ENCODE results near the gene EIF4B. TPM values are rescaled to one million over a fixed set of nuclear protein-coding genes. Genes with fewer than 3 reads are reported as not detected.

The EIF4B gene
- total RNA-seq, 1 donor from 2014 or later: 629 TPM

DNA sequence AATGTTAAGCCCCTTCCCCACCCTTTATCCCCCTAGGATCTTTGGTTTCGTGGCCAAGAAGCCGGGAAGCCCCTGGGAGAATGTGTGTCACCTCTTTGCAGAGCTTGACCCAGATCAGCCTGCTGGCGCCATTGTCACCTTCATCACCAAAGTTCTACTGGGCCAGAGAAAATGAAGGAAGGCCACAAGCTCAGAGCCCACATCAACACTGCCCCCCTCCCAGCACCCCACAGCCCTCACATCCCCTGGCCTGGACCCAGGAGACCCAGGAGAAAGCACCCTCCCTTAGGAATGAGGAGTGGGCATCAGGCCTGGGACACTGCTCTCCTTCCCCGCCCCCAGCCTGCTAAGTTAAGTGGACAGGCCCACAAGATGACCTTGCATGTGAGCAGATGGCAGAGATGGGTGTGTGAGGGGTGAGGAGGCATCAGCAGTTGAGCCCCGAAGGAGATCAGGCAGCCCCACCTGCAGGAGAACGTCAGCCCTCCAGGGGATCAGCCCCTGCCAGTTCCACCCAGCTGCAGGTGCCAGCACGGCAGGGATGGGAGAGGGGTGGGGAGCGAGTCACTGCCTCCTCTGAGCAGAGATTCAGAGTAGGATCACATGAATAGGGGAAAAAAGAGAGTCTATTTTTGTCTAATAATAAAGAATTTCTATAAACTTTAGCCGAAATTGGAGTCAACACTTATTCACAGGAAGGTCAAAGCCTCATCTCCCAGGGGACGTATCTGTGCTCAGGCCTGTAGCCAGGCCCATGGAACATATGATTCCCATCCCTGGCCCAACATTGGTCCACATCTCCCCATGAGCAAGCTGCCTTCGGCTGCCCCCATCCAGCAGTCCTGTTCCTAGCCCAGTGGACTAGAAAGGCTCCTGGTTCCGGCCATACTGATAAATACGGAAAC, 57.7 kb downstream of the EIF4B start:
- no peaks in the 10 kb centered on the region for H3K9me3 Mint-ChIP-seq (ENCODE audit: unreplicated experiment)
- H3K27ac Mint-ChIP-seq (ENCODE audit: unreplicated experiment): peak overlapping the region; percentile 61
- TF ChIP-seq, protein P1, sequence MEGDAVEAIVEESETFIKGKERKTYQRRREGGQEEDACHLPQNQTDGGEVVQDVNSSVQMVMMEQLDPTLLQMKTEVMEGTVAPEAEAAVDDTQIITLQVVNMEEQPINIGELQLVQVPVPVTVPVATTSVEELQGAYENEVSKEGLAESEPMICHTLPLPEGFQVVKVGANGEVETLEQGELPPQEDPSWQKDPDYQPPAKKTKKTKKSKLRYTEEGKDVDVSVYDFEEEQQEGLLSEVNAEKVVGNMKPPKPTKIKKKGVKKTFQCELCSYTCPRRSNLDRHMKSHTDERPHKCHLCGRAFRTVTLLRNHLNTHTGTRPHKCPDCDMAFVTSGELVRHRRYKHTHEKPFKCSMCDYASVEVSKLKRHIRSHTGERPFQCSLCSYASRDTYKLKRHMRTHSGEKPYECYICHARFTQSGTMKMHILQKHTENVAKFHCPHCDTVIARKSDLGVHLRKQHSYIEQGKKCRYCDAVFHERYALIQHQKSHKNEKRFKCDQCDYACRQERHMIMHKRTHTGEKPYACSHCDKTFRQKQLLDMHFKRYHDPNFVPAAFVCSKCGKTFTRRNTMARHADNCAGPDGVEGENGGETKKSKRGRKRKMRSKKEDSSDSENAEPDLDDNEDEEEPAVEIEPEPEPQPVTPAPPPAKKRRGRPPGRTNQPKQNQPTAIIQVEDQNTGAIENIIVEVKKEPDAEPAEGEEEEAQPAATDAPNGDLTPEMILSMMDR (IDR thresholded peaks at IDR 0.05; ENCODE audit: unreplicated experiment): no peak
- H3K4me1 Mint-ChIP-seq (ENCODE audit: unreplicated experiment): peaks cover 33% of the 10 kb centered on the region
- peaks cover 14% of the 10 kb centered on the region for H3K36me3 Mint-ChIP-seq (ENCODE audit: low read depth, unreplicated experiment)
- peak overlapping the region; percentile 37 for H3K4me3 Mint-ChIP-seq (ENCODE audit: unreplicated experiment)
- peaks cover 22% of the 10 kb centered on the region for H3K27me3 Mint-ChIP-seq (ENCODE audit: unreplicated experiment)
- no peak for DNase-seq (ENCODE audit: low spot score)

DNA sequence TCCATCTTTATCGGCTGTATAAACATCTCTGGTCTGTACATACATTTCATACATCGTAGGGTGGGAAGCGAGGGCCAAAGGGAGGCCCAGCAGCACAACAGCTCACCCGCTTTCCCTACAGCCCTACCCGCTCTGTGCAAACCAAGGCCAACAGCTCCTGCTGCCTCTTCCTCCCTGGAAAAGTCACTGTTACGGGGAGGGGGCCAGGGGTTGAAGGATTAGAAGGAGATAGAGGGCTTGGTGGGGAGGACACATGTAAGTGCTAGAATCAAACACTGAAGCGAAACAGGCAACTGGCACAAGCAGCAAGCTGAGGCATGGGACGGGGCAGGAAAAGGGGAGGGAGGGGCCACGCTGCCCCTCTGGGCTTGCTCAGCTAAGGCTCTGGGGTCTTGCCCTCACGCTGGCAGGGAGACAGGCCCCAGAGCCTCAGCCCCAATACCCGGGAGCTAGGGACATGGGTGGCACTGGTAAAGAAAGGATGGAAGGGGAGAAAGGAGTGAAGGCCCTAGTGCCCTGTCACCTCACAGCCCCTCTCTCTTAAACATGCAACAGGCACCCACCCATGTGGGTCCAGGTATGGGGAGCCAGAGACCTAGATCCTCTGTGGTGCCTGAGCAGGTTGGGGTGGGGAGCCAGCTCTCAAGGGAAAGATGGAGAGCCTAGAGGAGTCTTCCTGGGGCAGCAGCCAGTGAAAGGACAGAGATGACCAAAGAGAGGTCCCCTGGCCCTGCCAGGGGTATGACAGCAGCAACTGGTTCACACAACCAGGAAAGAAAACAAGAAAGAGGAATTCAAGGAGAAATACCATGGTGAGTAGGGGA, 58.6 kb downstream of the EIF4B start:
- Mint-ChIP-seq H3K27ac (ENCODE audit: unreplicated experiment) (peak overlapping the region; percentile 86), H3K4me3 (ENCODE audit: unreplicated experiment) (peak overlapping the region; percentile 51), H3K4me1 (ENCODE audit: unreplicated experiment) (peaks cover 33% of the 10 kb centered on the region), H3K27me3 (ENCODE audit: unreplicated experiment) (peaks cover 22% of the 10 kb centered on the region), H3K9me3 (ENCODE audit: unreplicated experiment) (no peaks in the 10 kb centered on the region), H3K36me3 (ENCODE audit: low read depth, unreplicated experiment) (peaks cover 14% of the 10 kb centered on the region)
- DNase-seq (ENCODE audit: low spot score): no peak
- TF ChIP-seq, protein P1 (IDR thresholded peaks at IDR 0.05; ENCODE audit: unreplicated experiment): no peak

DNA sequence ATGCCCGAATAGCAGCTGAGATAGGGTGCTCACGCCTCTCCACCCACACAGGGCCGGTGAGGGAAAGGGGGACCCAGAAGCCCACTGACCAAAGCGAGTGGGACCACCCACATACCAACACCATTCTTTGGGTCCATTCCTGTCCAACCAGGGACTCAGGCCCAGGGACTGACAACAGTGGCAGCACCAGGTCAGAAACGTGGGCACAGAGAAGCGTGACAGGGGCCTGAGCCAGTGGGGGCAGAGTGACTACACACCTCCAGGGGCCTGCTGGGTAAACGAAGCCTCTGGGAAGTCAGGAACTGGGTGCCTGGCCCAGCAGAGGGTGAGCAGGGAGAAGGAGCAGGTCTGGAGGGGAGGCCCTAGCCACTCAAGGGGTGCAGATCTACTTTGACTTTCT, 59.2 kb downstream of the EIF4B start:
- H3K36me3 Mint-ChIP-seq (ENCODE audit: low read depth, unreplicated experiment): peaks cover 18% of the 10 kb centered on the region
- H3K4me3 Mint-ChIP-seq (ENCODE audit: unreplicated experiment): peak overlapping the region; percentile 50
- no peak for DNase-seq (ENCODE audit: low spot score)
- H3K9me3 Mint-ChIP-seq (ENCODE audit: unreplicated experiment): no peaks in the 10 kb centered on the region
- H3K27ac Mint-ChIP-seq (ENCODE audit: unreplicated experiment): peak overlapping the region; percentile 86
- TF ChIP-seq, protein P1 (IDR thresholded peaks at IDR 0.05; ENCODE audit: unreplicated experiment): no peak
- H3K4me1 Mint-ChIP-seq (ENCODE audit: unreplicated experiment): peaks cover 37% of the 10 kb centered on the region
- H3K27me3 Mint-ChIP-seq (ENCODE audit: unreplicated experiment): peaks cover 24% of the 10 kb centered on the region

DNA sequence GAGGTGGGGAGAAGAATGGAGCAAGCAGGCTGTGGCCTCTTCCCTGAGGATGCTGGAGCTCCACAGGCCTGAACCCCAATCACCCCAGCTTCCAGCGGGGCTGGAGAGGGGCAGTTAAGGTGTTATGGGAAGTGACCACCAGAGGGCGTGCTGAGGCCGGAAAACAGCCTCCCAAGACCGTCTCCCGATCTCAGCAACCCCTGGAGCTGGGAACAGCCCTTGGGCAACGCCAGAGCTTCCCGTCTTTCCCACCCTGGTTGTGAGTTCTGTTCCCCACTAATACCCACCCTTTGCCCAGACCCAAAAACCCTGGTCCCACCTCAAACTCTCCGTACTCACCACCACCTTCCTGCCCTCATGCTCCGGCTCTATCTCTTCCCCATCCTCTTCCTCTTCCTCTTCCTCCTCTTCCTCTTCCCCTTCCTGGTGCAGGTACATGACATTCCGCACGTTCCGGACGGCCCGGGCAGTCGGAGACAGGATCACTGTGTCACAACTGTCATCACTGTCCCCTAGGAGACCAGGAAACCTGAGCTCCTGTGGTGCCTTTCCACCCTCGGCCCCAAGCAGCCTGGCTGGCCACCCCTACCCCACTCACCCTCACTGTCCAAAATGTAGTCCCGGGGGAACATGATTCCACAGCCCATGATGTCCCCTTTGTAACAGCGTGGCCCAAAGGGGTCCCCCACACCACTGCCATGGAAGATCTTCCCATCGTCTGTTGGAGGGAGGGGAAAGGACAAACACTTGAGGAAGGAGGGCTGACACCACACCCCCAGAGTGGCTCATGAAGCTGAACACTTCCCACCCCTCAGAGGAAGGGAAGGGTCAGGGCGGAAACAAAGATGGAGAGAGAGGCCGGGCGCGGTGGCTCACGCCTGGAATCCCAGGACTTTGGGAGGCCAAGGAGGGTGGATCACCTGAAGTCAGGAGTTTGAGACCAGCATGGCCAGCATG, 60.0 kb downstream of the EIF4B start:
- H3K36me3 Mint-ChIP-seq (ENCODE audit: low read depth, unreplicated experiment): peaks cover 22% of the 10 kb centered on the region
- peak; percentile 76 for DNase-seq (ENCODE audit: low spot score)
- peaks cover 39% of the 10 kb centered on the region for H3K4me1 Mint-ChIP-seq (ENCODE audit: unreplicated experiment)
- H3K27me3 Mint-ChIP-seq (ENCODE audit: unreplicated experiment): peaks cover 23% of the 10 kb centered on the region
- TF ChIP-seq, protein P1 (IDR thresholded peaks at IDR 0.05; ENCODE audit: unreplicated experiment): peak; percentile 92
- peak overlapping the region; percentile 74 for H3K27ac Mint-ChIP-seq (ENCODE audit: unreplicated experiment)
- H3K4me3 Mint-ChIP-seq (ENCODE audit: unreplicated experiment): no peak overlapping the region
- H3K9me3 Mint-ChIP-seq (ENCODE audit: unreplicated experiment): no peaks in the 10 kb centered on the region
